Neuronal stem cell (in vitro differentiated cells): ENCODE measurements around the gene MLLT3.

ENCODE experiments used
- DNase-seq: peaks from one replicate; pipeline ENCODE4 v3.0.0-alpha.2; 2013; ENCODE audit warnings: low spot score
- H2AFZ ChIP-seq: one replicate; pipeline ENCODE4 v1.6.1; 2013; ENCODE audit warnings: mild to moderate bottlenecking, low read length, inconsistent platforms
- H2AK5ac ChIP-seq: 2 replicates; pipeline ENCODE4 v1.6.1; 2013; ENCODE audit warnings: low read depth, mild to moderate bottlenecking, inconsistent platforms, low read length, moderate library complexity, mixed read lengths
- H2BK120ac ChIP-seq: 2 replicates; pipeline ENCODE4 v1.6.1; 2013; ENCODE audit warnings: low read depth, mild to moderate bottlenecking, inconsistent platforms, low read length, moderate library complexity, mixed read lengths
- H2BK12ac ChIP-seq: one replicate; pipeline ENCODE4 v1.6.1; 2013; ENCODE audit warnings: low read length, inconsistent platforms
- H2BK15ac ChIP-seq: 2 replicates; pipeline ENCODE4 v1.6.1; 2013; ENCODE audit warnings: mild to moderate bottlenecking, low read length, inconsistent platforms, mixed read lengths
- H2BK5ac ChIP-seq: one replicate; pipeline ENCODE4 v1.6.1; 2013; ENCODE audit warnings: inconsistent platforms, mild to moderate bottlenecking, low read length, moderate library complexity
- H3K14ac ChIP-seq: one replicate; pipeline ENCODE4 v1.6.1; 2013; ENCODE audit warnings: low read length, inconsistent platforms
- H3K18ac ChIP-seq: 2 replicates; pipeline ENCODE4 v1.6.1; 2013; ENCODE audit warnings: low read length, inconsistent platforms
- H3K23ac ChIP-seq: 2 replicates; pipeline ENCODE4 v1.6.1; 2013; ENCODE audit warnings: low read depth, mild to moderate bottlenecking, mixed read lengths, low read length, inconsistent platforms; ENCODE audit not compliant: poor library complexity
- H3K27ac ChIP-seq: replicated peaks from 3 replicates; pipeline ENCODE4 v1.5.1; 2013; ENCODE audit warnings: low read length, inconsistent platforms
- H3K27me3 ChIP-seq, 3 experiments: 2 replicates each; pipeline ENCODE4 v1.6.1; 2013; ENCODE audit warnings: low read length in 3 of 3, mild to moderate bottlenecking in 2 of 3, inconsistent platforms in 1 of 3, low read depth in 1 of 3, mixed read lengths in 1 of 3, moderate library complexity in 1 of 3; ENCODE audit not compliant: control insufficient read depth in 3 of 3, insufficient read depth in 3 of 3
- H3K36me3 ChIP-seq, 2 donors: replicated peaks in 1 of 2; 2 replicates each; pipeline ENCODE4 v1.6.1; 2013; ENCODE audit warnings: low read length in 2 of 2; ENCODE audit not compliant: control insufficient read depth in 2 of 2, insufficient read depth in 2 of 2
- H3K4ac ChIP-seq: 2 replicates; pipeline ENCODE4 v1.6.1; 2013; ENCODE audit warnings: inconsistent platforms, mild to moderate bottlenecking, low read length, moderate library complexity
- H3K4me1 ChIP-seq, 2 donors: 1 replicate in 1 of 2; 2 replicates in 1 of 2; pipeline ENCODE4 v1.6.1; 2013; ENCODE audit warnings: low read length in 2 of 2, low read depth in 1 of 2; ENCODE audit not compliant: control insufficient read depth in 2 of 2, insufficient read depth in 1 of 2
- H3K4me2 ChIP-seq: one replicate; pipeline ENCODE4 v1.6.1; 2013; ENCODE audit warnings: mild to moderate bottlenecking, low read length, inconsistent platforms; ENCODE audit not compliant: insufficient read depth, poor library complexity, severe bottlenecking
- H3K4me3 ChIP-seq, 2 donors: 2 replicates each; pipeline ENCODE4 v1.5.1; 2013; ENCODE audit warnings: low read length in 2 of 2, mild to moderate bottlenecking in 2 of 2, inconsistent platforms in 1 of 2, moderate library complexity in 1 of 2
- H3K79me1 ChIP-seq: one replicate; pipeline ENCODE4 v1.6.1; 2013; ENCODE audit warnings: low read depth, mild to moderate bottlenecking, inconsistent platforms, low read length, moderate library complexity
- H3K9ac ChIP-seq: one replicate; pipeline ENCODE4 v1.6.1; 2013; ENCODE audit warnings: mild to moderate bottlenecking, low read depth, low read length, inconsistent platforms; ENCODE audit not compliant: poor library complexity
- H3K9me3 ChIP-seq, 2 donors: replicated peaks in 1 of 2; 2 replicates each; pipeline versions ENCODE3 to v1.6.1; 2013; ENCODE audit warnings: low read length in 2 of 2, mild to moderate bottlenecking in 2 of 2, inconsistent platforms in 1 of 2, low read depth in 1 of 2, mixed read lengths in 1 of 2, moderate library complexity in 1 of 2; ENCODE audit not compliant: control insufficient read depth in 2 of 2, insufficient read depth in 1 of 2
- H4K8ac ChIP-seq: one replicate; pipeline ENCODE4 v1.6.1; 2013; ENCODE audit warnings: low read depth, mild to moderate bottlenecking, inconsistent platforms, low read length, moderate library complexity
- H4K91ac ChIP-seq: one replicate; pipeline ENCODE4 v1.6.1; 2013; ENCODE audit warnings: low read length, low read depth, mild to moderate bottlenecking, inconsistent platforms; ENCODE audit not compliant: poor library complexity
- WGBS, 2 donors: extraction: QIAGEN DNeasy Blood & Tissue Kit; methylation state at CpG; one replicate each; pipeline ENCODE4 v1.1.7; 2013; ENCODE audit warnings: missing lambda C conversion rate in 2 of 2, mixed read lengths in 1 of 2; ENCODE audit not compliant: insufficient read length in 2 of 2, insufficient replicate concordance in 1 of 2; ENCODE audit errors: extremely low coverage in 2 of 2; 5-methylcytosine and 5-hydroxymethylcytosine counted together

MLLT3 gene

DNA sequence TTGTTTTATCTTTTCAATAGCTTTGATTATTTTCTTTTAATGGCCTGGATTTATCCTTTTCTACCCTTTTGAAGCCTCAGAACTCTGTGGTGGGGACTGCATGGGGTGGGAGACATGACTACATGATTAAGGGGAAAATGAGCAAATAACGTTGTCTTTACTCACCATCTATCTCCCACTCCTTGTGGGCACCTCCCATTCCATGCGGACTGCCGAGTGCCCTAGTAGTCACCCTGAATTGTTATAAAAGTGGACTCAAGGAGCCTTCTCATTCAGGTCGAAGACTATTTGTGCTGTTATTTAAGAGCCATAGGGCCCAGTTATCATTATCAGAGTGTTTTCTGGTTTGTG is 281.8 kb downstream of the MLLT3 start:
- no peak overlapping the region for H3K27ac ChIP-seq
- WGBS, 2 donors, result no CpG with 5 or more reads among the region's 4 CpGs
- no peak for DNase-seq

DNA sequence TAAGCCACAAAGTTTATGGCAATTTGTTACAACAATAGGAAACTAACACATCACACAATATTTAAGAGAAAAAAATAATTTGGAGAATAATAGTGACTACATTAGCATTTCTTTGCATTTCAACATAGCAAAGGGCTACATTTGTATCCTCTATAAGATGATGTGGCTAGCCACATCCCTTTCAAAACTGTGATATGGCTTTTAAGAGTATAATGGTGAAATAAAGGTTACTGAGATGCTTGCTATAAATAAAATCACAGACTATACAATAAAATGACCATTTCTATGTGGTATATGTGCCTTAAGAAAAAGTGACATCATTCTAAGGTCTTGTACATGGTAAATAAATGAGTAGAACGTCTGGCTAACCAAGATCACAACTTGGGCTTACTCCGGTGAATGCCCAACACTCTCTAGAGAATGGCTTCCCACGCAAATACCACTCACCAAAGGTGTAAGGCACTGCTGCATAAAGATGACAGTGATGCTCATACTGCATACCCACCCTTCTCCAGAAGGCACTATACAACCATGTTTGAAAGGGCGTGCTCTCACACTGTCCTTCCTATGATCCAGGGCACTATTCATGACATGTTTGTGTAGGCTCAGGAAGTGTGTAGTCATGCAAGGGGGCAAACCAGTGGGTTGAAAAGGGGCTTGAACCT is 286.5 kb downstream of the MLLT3 start:
- Histone ChIP-seq H2BK15ac (no peak overlapping the region), H3K4ac (no peak overlapping the region), H2BK5ac (no peak overlapping the region), H3K36me3 (no peaks in the 10 kb centered on the region), H4K91ac (no peak overlapping the region), H3K4me3 (no peak overlapping the region), H2BK12ac (no peak overlapping the region), H3K18ac (no peak overlapping the region), H3K4me1 (peaks cover 6 to 8% of the 10 kb centered on the region in 2 donors), H3K9me3 (peaks cover 0 to 2% of the 10 kb centered on the region in 2 donors), H2BK120ac (no peak overlapping the region), H4K8ac (no peak overlapping the region), H3K4me2 (no peak overlapping the region), H3K23ac (no peak overlapping the region), H3K79me1 (no peaks in the 10 kb centered on the region), H2AK5ac (no peak overlapping the region), H3K9ac (no peak overlapping the region), H3K27me3 (peaks cover 0 to 4% (median 0%) of the 10 kb centered on the region in 3 experiments), H2AFZ (no peak overlapping the region), H3K14ac (no peak overlapping the region), H3K27ac (no peak overlapping the region)
- DNase-seq, result no peak
- WGBS, 2 donors, result no CpG with 5 or more reads among the region's 4 CpGs

More for the DNA sequence above, 281.8 kb downstream of the MLLT3 start:
- Histone ChIP-seq H3K27me3 (no peaks in the 10 kb centered on the region), H4K91ac (no peak overlapping the region), H4K8ac (no peak overlapping the region), H2BK15ac (no peak overlapping the region), H3K79me1 (no peaks in the 10 kb centered on the region), H3K9me3 (no peaks in the 10 kb centered on the region), H3K4ac (no peak overlapping the region), H2BK5ac (no peak overlapping the region), H3K4me2 (no peak overlapping the region), H3K23ac (no peak overlapping the region), H3K4me1 (peaks cover 6 to 8% of the 10 kb centered on the region in 2 donors), H3K36me3 (no peaks in the 10 kb centered on the region), H2AFZ (peak overlapping the region; percentile 15), H3K4me3 (no peak overlapping the region), H2BK120ac (no peak overlapping the region), H2BK12ac (no peak overlapping the region), H3K9ac (no peak overlapping the region), H3K18ac (no peak overlapping the region), H2AK5ac (no peak overlapping the region), H3K14ac (no peak overlapping the region)

- no peak overlapping the region for H3K27ac ChIP-seq
- no peaks in the 10 kb centered on the region for H3K79me1 ChIP-seq
- no CpG with 5 or more reads among the region's 5 CpGs for WGBS, 2 donors
- H3K4ac ChIP-seq, result no peak overlapping the region
- no peaks in the 10 kb centered on the region for H3K36me3 ChIP-seq
- H3K9ac ChIP-seq, result no peak overlapping the region
- H2AK5ac ChIP-seq, result no peak overlapping the region
- H2BK12ac ChIP-seq, result no peak overlapping the region
- H2AFZ ChIP-seq, result no peak overlapping the region
- no peak overlapping the region for H4K8ac ChIP-seq
- no peak overlapping the region for H4K91ac ChIP-seq
- no peak for DNase-seq
- H2BK15ac ChIP-seq, result no peak overlapping the region
- H3K23ac ChIP-seq, result no peak overlapping the region
- H3K27me3 ChIP-seq, result peaks cover 0 to 4% (median 0%) of the 10 kb centered on the region in 3 experiments
- no peak overlapping the region for H3K18ac ChIP-seq
- H3K4me1 ChIP-seq, result no peaks in the 10 kb centered on the region
- H3K4me3 ChIP-seq, result no peak overlapping the region
- no peak overlapping the region for H2BK120ac ChIP-seq
- H3K14ac ChIP-seq, result no peak overlapping the region
- peaks cover 0 to 2% of the 10 kb centered on the region in 2 donors for H3K9me3 ChIP-seq
- H2BK5ac ChIP-seq, result no peak overlapping the region
- no peak overlapping the region for H3K4me2 ChIP-seq
Measured at GRCh38 chr9:20333991-20334390, 288.3 kb downstream of the MLLT3 start.

DNA sequence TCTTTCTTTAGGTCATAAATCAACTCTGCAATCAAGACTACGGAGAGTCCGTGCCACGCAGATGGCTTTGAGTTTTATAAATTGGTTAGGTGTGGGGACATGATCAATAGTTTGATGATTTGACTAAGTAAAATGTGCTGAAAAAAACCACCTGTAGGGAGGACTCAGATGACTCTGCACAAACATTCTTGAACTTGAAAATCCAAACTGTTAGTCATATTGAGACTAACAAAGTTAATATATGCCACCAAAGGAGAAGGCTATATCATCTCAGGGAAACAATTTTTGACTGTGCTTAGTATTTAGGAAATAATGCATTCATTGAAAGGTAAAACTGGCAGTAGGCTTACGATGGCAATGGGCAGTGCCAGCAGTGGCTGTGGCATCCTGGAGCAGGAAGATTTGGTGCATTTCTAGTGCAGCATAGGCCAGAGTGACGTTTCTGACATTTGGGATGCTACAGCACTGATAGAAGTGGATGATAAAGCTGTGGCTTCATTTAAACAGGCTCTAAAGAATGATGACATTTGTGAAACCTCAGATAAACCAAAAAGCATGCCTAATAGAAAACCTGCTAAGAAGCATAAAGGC is 291.1 kb downstream of the MLLT3 start:
- H3K4ac ChIP-seq, result no peak overlapping the region
- H3K23ac ChIP-seq, result no peak overlapping the region
- no peak overlapping the region for H2BK5ac ChIP-seq
- H3K4me2 ChIP-seq, result no peak overlapping the region
- no peak overlapping the region for H4K8ac ChIP-seq
- no CpG with 5 or more reads among the region's 5 CpGs for WGBS, 2 donors
- no peaks in the 10 kb centered on the region for H3K4me1 ChIP-seq
- no peak overlapping the region for H3K18ac ChIP-seq
- H2AK5ac ChIP-seq, result no peak overlapping the region
- H3K27ac ChIP-seq, result no peak overlapping the region
- H3K27me3 ChIP-seq, result peaks cover 0 to 4% (median 0%) of the 10 kb centered on the region in 3 experiments
- no peak overlapping the region for H2AFZ ChIP-seq
- H3K4me3 ChIP-seq, result no peak overlapping the region
- no peak overlapping the region for H2BK12ac ChIP-seq
- peaks cover 0 to 2% of the 10 kb centered on the region in 2 donors for H3K9me3 ChIP-seq
- H4K91ac ChIP-seq, result no peak overlapping the region
- no peaks in the 10 kb centered on the region for H3K79me1 ChIP-seq
- H3K9ac ChIP-seq, result no peak overlapping the region
- H3K36me3 ChIP-seq, result no peaks in the 10 kb centered on the region
- no peak overlapping the region for H2BK120ac ChIP-seq
- no peak overlapping the region for H3K14ac ChIP-seq
- no peak for DNase-seq
- H2BK15ac ChIP-seq, result no peak overlapping the region
